ENCODE data around the gene NUCKS1. TPM values are rescaled to one million over a fixed set of nuclear protein-coding genes. Genes with fewer than 3 reads are reported as not detected.

The NUCKS1 gene
- total and polyA plus RNA-seq, 10 of the 15 experiments (the other 5 are each of a cell fraction or from before 2014, with no cell fraction given), result 40.5 to 135 (median 55.5) TPM

DNA sequence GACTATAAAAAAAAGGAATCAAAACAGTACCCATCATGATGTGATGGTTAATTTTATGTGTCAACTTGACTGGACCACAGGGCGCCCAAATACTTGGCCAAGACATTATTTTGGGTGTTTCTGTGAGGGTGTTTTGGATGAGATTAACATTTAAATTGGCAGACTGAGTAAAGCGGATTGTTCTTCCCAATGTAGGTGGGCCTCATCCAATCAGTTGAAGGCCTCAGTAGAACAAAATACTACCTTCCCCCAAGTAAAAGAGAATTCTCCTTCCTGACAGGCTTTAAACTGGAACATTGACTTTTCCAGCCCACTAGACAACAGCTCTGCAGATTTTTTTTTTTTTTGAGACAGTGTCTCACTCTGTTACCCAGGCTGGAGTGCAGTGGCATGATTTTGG, 14.6 kb upstream of the NUCKS1 start:
- BruUV-seq (replicated peaks), result no TSS peak
- ChIA-PET POLR2A (no interaction called here), SMC1A (ENCODE audit: uncharacterized antibody, unreplicated experiment) (interaction anchor here (1.5 to 1.6 kb wide), 2 partner anchors 10 to 53 kb away, joined by 4 to 5 read pairs; no protein-coding TSS in a partner anchor), RAD21 (ENCODE audit: unreplicated experiment) (no interaction called here), CTCF (interaction anchor here (1.0 to 1.4 kb wide), 4 partner anchors 24 to 106 kb away, joined by 3 to 5 read pairs (median 3); no protein-coding TSS in a partner anchor)
- FAIRE-seq (no peak), DNase-seq (ENCODE audit: low read depth, low spot score) (no peak), ATAC-seq (no peak)
- TF ChIP-seq FOXK2 (IDR thresholded peaks at IDR 0.05) (no peak), CBX5 (IDR thresholded peaks at IDR 0.05; ENCODE audit: low read depth) (no peak), ZNF274 (IDR thresholded peaks at IDR 0.05; ENCODE audit: insufficient read depth, insufficient read length) (no peak), SPI1 (IDR thresholded peaks at IDR 0.05; ENCODE audit: borderline replicate concordance, insufficient read depth, low read depth, low read length) (no peak), POLR2AphosphoS2 (IDR thresholded peaks at IDR 0.05; ENCODE audit: low read depth, low read length) (no peak), RAD21 (IDR thresholded peaks at IDR 0.05; ENCODE audit: insufficient read depth, low read depth, low read length) (no peak), RBBP5 (conservative IDR thresholded peaks at IDR 0.05) (no peak), TCF7 (IDR thresholded peaks at IDR 0.05; ENCODE audit: borderline replicate concordance) (no peak), ZNF217 (IDR thresholded peaks at IDR 0.05) (no peak), GABPA (IDR thresholded peaks at IDR 0.05; ENCODE audit: low read depth) (no peak), SMAD1 (IDR thresholded peaks at IDR 0.05; ENCODE audit: low read depth, partially characterized antibody) (no peak), TBL1XR1 (IDR thresholded peaks at IDR 0.05; ENCODE audit: low read depth, low read length) (no peak)
- TF ChIP-seq, protein P1, sequence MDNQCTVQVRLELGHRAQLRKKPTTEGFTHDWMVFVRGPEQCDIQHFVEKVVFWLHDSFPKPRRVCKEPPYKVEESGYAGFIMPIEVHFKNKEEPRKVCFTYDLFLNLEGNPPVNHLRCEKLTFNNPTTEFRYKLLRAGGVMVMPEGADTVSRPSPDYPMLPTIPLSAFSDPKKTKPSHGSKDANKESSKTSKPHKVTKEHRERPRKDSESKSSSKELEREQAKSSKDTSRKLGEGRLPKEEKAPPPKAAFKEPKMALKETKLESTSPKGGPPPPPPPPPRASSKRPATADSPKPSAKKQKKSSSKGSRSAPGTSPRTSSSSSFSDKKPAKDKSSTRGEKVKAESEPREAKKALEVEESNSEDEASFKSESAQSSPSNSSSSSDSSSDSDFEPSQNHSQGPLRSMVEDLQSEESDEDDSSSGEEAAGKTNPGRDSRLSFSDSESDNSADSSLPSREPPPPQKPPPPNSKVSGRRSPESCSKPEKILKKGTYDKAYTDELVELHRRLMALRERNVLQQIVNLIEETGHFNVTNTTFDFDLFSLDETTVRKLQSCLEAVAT (IDR thresholded peaks at IDR 0.05), result no peak
- TF ChIP-seq, protein P2, sequence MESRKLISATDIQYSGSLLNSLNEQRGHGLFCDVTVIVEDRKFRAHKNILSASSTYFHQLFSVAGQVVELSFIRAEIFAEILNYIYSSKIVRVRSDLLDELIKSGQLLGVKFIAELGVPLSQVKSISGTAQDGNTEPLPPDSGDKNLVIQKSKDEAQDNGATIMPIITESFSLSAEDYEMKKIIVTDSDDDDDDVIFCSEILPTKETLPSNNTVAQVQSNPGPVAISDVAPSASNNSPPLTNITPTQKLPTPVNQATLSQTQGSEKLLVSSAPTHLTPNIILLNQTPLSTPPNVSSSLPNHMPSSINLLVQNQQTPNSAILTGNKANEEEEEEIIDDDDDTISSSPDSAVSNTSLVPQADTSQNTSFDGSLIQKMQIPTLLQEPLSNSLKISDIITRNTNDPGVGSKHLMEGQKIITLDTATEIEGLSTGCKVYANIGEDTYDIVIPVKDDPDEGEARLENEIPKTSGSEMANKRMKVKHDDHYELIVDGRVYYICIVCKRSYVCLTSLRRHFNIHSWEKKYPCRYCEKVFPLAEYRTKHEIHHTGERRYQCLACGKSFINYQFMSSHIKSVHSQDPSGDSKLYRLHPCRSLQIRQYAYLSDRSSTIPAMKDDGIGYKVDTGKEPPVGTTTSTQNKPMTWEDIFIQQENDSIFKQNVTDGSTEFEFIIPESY (IDR thresholded peaks at IDR 0.05), result no peak
- TF ChIP-seq, protein P3, sequence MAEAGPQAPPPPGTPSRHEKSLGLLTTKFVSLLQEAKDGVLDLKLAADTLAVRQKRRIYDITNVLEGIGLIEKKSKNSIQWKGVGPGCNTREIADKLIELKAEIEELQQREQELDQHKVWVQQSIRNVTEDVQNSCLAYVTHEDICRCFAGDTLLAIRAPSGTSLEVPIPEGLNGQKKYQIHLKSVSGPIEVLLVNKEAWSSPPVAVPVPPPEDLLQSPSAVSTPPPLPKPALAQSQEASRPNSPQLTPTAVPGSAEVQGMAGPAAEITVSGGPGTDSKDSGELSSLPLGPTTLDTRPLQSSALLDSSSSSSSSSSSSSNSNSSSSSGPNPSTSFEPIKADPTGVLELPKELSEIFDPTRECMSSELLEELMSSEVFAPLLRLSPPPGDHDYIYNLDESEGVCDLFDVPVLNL (IDR thresholded peaks at IDR 0.05; ENCODE audit: low read depth, low read length), result no peak
- TF ChIP-seq, protein P4, sequence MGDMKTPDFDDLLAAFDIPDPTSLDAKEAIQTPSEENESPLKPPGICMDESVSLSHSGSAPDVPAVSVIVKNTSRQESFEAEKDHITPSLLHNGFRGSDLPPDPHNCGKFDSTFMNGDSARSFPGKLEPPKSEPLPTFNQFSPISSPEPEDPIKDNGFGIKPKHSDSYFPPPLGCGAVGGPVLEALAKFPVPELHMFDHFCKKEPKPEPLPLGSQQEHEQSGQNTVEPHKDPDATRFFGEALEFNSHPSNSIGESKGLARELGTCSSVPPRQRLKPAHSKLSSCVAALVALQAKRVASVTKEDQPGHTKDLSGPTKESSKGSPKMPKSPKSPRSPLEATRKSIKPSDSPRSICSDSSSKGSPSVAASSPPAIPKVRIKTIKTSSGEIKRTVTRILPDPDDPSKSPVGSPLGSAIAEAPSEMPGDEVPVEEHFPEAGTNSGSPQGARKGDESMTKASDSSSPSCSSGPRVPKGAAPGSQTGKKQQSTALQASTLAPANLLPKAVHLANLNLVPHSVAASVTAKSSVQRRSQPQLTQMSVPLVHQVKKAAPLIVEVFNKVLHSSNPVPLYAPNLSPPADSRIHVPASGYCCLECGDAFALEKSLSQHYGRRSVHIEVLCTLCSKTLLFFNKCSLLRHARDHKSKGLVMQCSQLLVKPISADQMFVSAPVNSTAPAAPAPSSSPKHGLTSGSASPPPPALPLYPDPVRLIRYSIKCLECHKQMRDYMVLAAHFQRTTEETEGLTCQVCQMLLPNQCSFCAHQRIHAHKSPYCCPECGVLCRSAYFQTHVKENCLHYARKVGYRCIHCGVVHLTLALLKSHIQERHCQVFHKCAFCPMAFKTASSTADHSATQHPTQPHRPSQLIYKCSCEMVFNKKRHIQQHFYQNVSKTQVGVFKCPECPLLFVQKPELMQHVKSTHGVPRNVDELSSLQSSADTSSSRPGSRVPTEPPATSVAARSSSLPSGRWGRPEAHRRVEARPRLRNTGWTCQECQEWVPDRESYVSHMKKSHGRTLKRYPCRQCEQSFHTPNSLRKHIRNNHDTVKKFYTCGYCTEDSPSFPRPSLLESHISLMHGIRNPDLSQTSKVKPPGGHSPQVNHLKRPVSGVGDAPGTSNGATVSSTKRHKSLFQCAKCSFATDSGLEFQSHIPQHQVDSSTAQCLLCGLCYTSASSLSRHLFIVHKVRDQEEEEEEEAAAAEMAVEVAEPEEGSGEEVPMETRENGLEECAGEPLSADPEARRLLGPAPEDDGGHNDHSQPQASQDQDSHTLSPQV (IDR thresholded peaks at IDR 0.05), result no peak
- Histone ChIP-seq H3K4me1 (ENCODE audit: control insufficient read depth, insufficient read depth, low read length) (peaks cover 4% of the 10 kb centered on the region; the same call in 1 of the 2 replicates), H4K20me1 (ENCODE audit: control insufficient read depth, insufficient read depth) (no peaks in the 10 kb centered on the region), H3K79me2 (ENCODE audit: control insufficient read depth, insufficient read depth, low read length) (no peaks in the 10 kb centered on the region), H3K9ac (ENCODE audit: control insufficient read depth, insufficient read depth, low read length) (no peak overlapping the region), H3K36me3 (ENCODE audit: control insufficient read depth in 2 of 2, insufficient read depth in 2 of 2, low read length in 1 of 2) (no peaks in the 10 kb centered on the region), H3K27me3 (replicated peaks in 1 of 2; ENCODE audit: control insufficient read depth in 2 of 2, insufficient read depth in 2 of 2, low read length in 1 of 2) (no peaks in the 10 kb centered on the region), H3K27ac (ENCODE audit: control insufficient read depth, insufficient read depth) (no peak overlapping the region), H3K4me2 (ENCODE audit: control insufficient read depth, insufficient read depth) (no peak overlapping the region), H2AFZ (ENCODE audit: control insufficient read depth, low read depth, low read length) (no peak overlapping the region), H3K9me3 (replicated peaks; ENCODE audit: control insufficient read depth, insufficient read depth, low read length) (no peaks in the 10 kb centered on the region), H3K4me3 (no peak overlapping the region)
- in situ Hi-C loops (cut with MboI), result no loop called here
- 90% methylated on average over 2 of the region's 2 CpGs for WGBS (ENCODE audit: insufficient coverage, insufficient replicate concordance, low lambda C conversion rate, missing lambda C conversion rate)
- intact Hi-C loops (cut with micrococcal nuclease; ENCODE audit: unreplicated experiment), result no loop called here

All from GM12878 (cell line).